Endodermal cell (in vitro differentiated cells): ENCODE measurements around the gene NME7. TPM values are rescaled to one million over a fixed set of nuclear protein-coding genes. Genes with fewer than 3 reads are reported as not detected.

Experiments used
- DNase-seq: peaks from one replicate; pipeline ENCODE4 v3.0.0-alpha.2; 2017
- H3K27ac ChIP-seq: 2 replicates; pipeline ENCODE4 v1.5.1; 2013; ENCODE audit warnings: mild to moderate bottlenecking, low read depth, low read length, moderate library complexity
- H3K27me3 ChIP-seq: 2 replicates; pipeline ENCODE4 v1.6.1; 2013; ENCODE audit warnings: mild to moderate bottlenecking, low read length, moderate library complexity; ENCODE audit not compliant: insufficient read depth, control insufficient read depth, poor library complexity, severe bottlenecking
- H3K36me3 ChIP-seq: 2 replicates; pipeline ENCODE4 v1.7.0; 2013; ENCODE audit warnings: mild to moderate bottlenecking, low read length, moderate library complexity; ENCODE audit not compliant: control insufficient read depth, insufficient read depth
- H3K4me1 ChIP-seq: one replicate; pipeline ENCODE4 v1.7.0; 2013; ENCODE audit warnings: low read length; ENCODE audit not compliant: control insufficient read depth, insufficient read depth
- H3K4me3 ChIP-seq: 2 replicates; pipeline ENCODE4 v1.5.1; 2013; ENCODE audit warnings: mild to moderate bottlenecking, low read length, moderate library complexity
- H3K9ac ChIP-seq: 2 replicates; pipeline ENCODE4 v1.6.1; 2013; ENCODE audit warnings: mild to moderate bottlenecking, low read length, moderate library complexity; ENCODE audit not compliant: poor library complexity, severe bottlenecking; ENCODE audit errors: extremely low read depth
- H3K9me3 ChIP-seq: 2 replicates; pipeline ENCODE4 v1.6.1; 2013; ENCODE audit warnings: mild to moderate bottlenecking, low read length, moderate library complexity; ENCODE audit not compliant: control insufficient read depth
- H3K27ac Mint-ChIP-seq: 2 replicates; pipeline ENCODE4 v1.8.0; 2020; ENCODE audit warnings: mixed read lengths
- H3K27me3 Mint-ChIP-seq: 2 replicates; pipeline ENCODE4 v1.8.0; 2021; ENCODE audit warnings: mild to moderate bottlenecking, mixed read lengths; ENCODE audit not compliant: insufficient read depth
- H3K36me3 Mint-ChIP-seq: 2 replicates; pipeline ENCODE4 v1.8.0; 2020; ENCODE audit warnings: low read depth, mixed read lengths
- H3K4me1 Mint-ChIP-seq: 2 replicates; pipeline ENCODE4 v1.8.0; 2020; ENCODE audit warnings: mixed read lengths
- H3K4me3 Mint-ChIP-seq: 2 replicates; pipeline ENCODE4 v1.8.0; 2020; ENCODE audit warnings: mild to moderate bottlenecking, moderate library complexity, mixed read lengths
- H3K9me3 Mint-ChIP-seq: 2 replicates; pipeline ENCODE4 v1.8.0; 2020; ENCODE audit warnings: mild to moderate bottlenecking, mixed read lengths
- CTCF ChIP-seq: fragments of 200-600 bp; sonication (generic); conservative IDR thresholded peaks from 2 replicates; pipeline ENCODE4 v1.5.0; 2021; ENCODE audit warnings: antibody characterized with exemption, mild to moderate bottlenecking
- WGBS, 2 experiments: methylation state at CpG; one replicate each; pipeline versions ENCODE4 v1.1.5 to v1.1.7; 2013; ENCODE audit warnings: missing lambda C conversion rate in 2 of 2, mixed read lengths in 1 of 2; ENCODE audit not compliant: insufficient coverage in 1 of 2, insufficient read length in 1 of 2; 5-methylcytosine and 5-hydroxymethylcytosine counted together
- total RNA-seq, 2 donors: library from RNA; stranded (reverse); fragmentation: NEBNext Ultra II Directional in 1 of 2; extraction: Animal tissue kit (Norgen Biotek cat#: 25700) in 1 of 2; gene quantifications; 2 replicates in 1 of 2; 3 replicates in 1 of 2; pipeline ENCODE4 v1.2.1, GENCODE V29; 2021

Gene NME7
- total RNA-seq, 2 donors from 2014 or later: 28.1 to 32.3 TPM

DNA sequence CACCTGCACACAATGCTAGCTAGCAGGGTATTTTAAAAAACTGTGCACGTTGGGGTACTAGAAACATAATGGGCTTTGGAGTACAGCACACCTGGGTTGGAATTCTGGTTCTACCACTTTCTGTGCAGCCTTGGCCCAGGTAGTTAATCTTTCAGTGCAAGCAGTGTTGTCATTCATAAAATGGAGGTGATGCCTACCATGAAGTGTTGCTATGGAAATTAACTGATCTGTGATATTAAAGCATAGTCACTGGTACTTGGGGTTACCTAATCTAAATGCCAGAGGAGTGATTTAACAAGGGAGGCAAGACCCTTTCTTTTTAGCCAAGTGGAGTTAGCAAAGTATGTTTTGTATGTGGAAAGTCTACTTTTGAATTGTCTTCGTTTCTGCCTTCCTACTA, 243.1 kb downstream of the NME7 start:
- Histone ChIP-seq H3K36me3 (peaks cover 63% of the 10 kb centered on the region), H3K4me1 (peaks cover 3% of the 10 kb centered on the region), H3K27ac (no peak overlapping the region), H3K4me3 (no peak overlapping the region), H3K9me3 (no peaks in the 10 kb centered on the region), H3K27me3 (no peaks in the 10 kb centered on the region), H3K9ac (no peak overlapping the region)
- peaks cover 22% of the 10 kb centered on the region for H3K4me1 Mint-ChIP-seq
- no peak for DNase-seq
- no peaks in the 10 kb centered on the region for H3K27me3 Mint-ChIP-seq
- WGBS, 2 experiments: 90 to 100% methylated on average over 1 to 2 of the region's 2 CpGs
- H3K9me3 Mint-ChIP-seq: no peaks in the 10 kb centered on the region
- TF ChIP-seq CTCF: no peak
- H3K4me3 Mint-ChIP-seq: no peak overlapping the region
- peaks cover 48% of the 10 kb centered on the region for H3K36me3 Mint-ChIP-seq
- no peak overlapping the region for H3K27ac Mint-ChIP-seq

DNA sequence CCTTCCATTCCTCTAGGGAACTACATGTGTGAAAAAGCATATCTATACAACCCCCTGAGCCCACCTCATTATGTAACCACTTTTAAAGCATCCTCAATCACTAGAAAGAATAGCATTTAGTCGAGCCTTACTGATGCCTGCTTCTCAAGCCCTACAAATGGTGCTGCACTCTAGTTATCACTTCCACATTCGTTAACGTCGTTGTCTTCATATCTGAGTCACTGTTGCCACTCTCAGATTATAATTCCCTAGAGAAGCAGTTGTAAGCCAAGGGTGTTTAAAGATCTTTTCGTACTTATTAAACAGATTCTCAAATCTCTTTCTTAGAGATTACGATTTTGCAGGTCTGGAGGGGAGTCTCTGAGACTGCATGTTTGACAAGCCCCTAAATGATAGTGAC, 244.6 kb downstream of the NME7 start:
- Histone ChIP-seq H3K36me3 (peaks cover 56% of the 10 kb centered on the region), H3K4me1 (peaks cover 3% of the 10 kb centered on the region), H3K27ac (no peak overlapping the region), H3K9ac (no peak overlapping the region), H3K27me3 (no peaks in the 10 kb centered on the region), H3K4me3 (no peak overlapping the region), H3K9me3 (no peaks in the 10 kb centered on the region)
- Mint-ChIP-seq H3K27me3 (no peaks in the 10 kb centered on the region), H3K36me3 (peaks cover 52% of the 10 kb centered on the region), H3K27ac (no peak overlapping the region), H3K4me1 (peaks cover 26% of the 10 kb centered on the region), H3K9me3 (no peaks in the 10 kb centered on the region), H3K4me3 (no peak overlapping the region)
- DNase-seq: no peak
- WGBS, 2 experiments: 91 to 92% methylated on average over 5 to 6 of the region's 6 CpGs
- no peak for TF ChIP-seq CTCF

DNA sequence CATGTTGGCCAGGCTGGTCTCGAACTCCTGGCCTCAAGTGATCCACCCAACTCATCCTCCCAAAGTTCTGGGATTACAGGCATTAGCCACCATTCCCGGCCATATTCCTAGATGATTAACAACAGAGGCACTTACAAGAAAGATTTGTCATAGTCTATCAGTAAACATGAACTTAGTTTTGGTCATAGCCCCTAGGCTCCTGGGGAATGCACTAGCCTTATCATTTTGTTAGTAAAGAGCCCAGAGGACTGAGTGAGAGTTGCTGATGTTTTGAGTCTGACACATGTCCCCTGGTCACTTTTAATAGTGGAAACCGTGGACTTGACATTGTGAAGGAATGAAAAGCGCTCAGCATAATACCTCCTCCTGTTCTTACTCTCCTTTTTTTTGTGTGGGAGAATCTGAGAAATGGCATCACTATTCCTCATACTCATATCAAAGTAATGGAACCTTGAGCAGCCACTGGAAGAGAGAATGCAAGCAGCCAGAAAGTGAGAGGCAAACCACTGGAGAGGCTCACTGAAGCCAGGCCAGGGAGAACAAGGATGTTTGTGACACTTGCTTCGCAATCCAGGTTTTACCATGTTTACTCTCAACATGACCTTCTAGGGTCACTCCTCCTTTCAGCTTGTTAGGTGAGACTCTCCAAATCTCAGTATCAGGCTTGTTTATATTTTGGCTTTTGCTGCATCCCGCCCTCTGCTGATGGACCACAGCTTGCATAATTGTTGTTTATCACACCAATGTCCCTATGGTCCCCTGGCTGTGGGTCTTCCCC, 246.3 kb downstream of the NME7 start:
- peaks cover 36% of the 10 kb centered on the region for H3K4me1 Mint-ChIP-seq
- Histone ChIP-seq H3K9me3 (no peaks in the 10 kb centered on the region), H3K36me3 (peaks cover 50% of the 10 kb centered on the region), H3K27me3 (no peaks in the 10 kb centered on the region), H3K4me3 (no peak overlapping the region), H3K27ac (no peak overlapping the region), H3K9ac (no peak overlapping the region), H3K4me1 (peaks cover 3% of the 10 kb centered on the region)
- no peak for TF ChIP-seq CTCF
- H3K27ac Mint-ChIP-seq: no peak overlapping the region
- no peaks in the 10 kb centered on the region for H3K27me3 Mint-ChIP-seq
- WGBS, 2 experiments: 90 to 94% methylated on average over 2 to 6 of the region's 6 CpGs
- no peaks in the 10 kb centered on the region for H3K9me3 Mint-ChIP-seq
- peaks cover 42% of the 10 kb centered on the region for H3K36me3 Mint-ChIP-seq
- DNase-seq: no peak
- H3K4me3 Mint-ChIP-seq: no peak overlapping the region
